Natural killer cell treated with Interleukin-12 subunit alpha and Interleukin-12 subunit beta and Interleukin-15 and Interleukin-18, amount 100 ng/mL, for 72 hours (primary cell): Measurements from ENCODE around the gene HACD2. TPM values are rescaled to one million over a fixed set of nuclear protein-coding genes. Genes with fewer than 3 reads are reported as not detected.

Experiments used
- ATAC-seq, 2 donors: fragments of 150-1000 bp; cut with Tn5 transposase in 1 of 2; sonication (Bioruptor Pico), chemical (Tn5 transposase) in 1 of 2; 2 replicates each; pipeline ENCODE4 v1.10.0; 2021
- DNase-seq: peaks from one replicate; pipeline ENCODE4 v3.0.0; 2022; ENCODE audit warnings: low spot score
- H3K27ac Mint-ChIP-seq, 2 donors: 1 replicate in 1 of 2; 2 replicates in 1 of 2; pipeline ENCODE4 v1.8.0; 2022; ENCODE audit warnings: mixed read lengths in 2 of 2, mild to moderate bottlenecking in 1 of 2, moderate library complexity in 1 of 2
- H3K27me3 Mint-ChIP-seq, 2 donors: 1 replicate in 1 of 2; 2 replicates in 1 of 2; pipeline ENCODE4 v1.8.0; 2022; ENCODE audit warnings: mixed read lengths in 2 of 2
- H3K36me3 Mint-ChIP-seq: one replicate; pipeline ENCODE4 v1.8.0; 2022; ENCODE audit warnings: mixed read lengths
- H3K4me1 Mint-ChIP-seq, 2 donors: 1 replicate in 1 of 2; 2 replicates in 1 of 2; pipeline ENCODE4 v1.8.0; 2022; ENCODE audit warnings: low read depth in 2 of 2, mixed read lengths in 2 of 2, mild to moderate bottlenecking in 1 of 2
- H3K4me3 Mint-ChIP-seq: one replicate; pipeline ENCODE4 v1.8.0; 2022; ENCODE audit warnings: mixed read lengths
- H3K9me3 Mint-ChIP-seq: 2 replicates; pipeline ENCODE4 v1.8.0; 2022; ENCODE audit warnings: mixed read lengths
- total RNA-seq, 2 donors: library from RNA; stranded (reverse); gene quantifications; one replicate each; pipeline ENCODE4 v1.2.3, GENCODE V29; 2022

The HACD2 gene
- total RNA-seq, 2 donors from 2014 or later = 23.1 to 23.9 TPM

DNA sequence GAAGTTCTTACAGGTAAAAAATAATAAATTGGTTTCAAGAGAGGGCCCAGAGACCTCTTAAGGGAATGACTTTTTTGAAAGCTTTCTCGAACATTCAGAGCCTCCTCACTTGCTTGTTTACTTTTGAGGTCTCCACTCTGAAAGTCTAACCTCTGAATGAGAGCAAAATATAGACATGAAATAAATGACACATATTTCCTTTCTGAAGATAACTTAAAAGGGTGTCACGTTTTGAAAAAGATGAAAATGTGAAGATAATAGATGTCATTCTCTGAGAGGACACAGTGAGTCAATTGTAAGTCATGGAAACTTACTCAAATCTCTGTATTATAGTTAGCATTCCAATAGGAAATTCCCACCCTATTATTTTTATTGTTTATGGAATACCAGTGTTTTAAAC is 44.6 kb downstream of the HACD2 start:
- no peaks in the 10 kb centered on the region for H3K27me3 Mint-ChIP-seq
- DNase-seq (no peak), ATAC-seq (no peak)
- H3K36me3 Mint-ChIP-seq = no peaks in the 10 kb centered on the region
- no peak overlapping the region for H3K4me3 Mint-ChIP-seq
- H3K27ac Mint-ChIP-seq = no peak overlapping the region
- no peaks in the 10 kb centered on the region for H3K9me3 Mint-ChIP-seq
- peaks cover 0 to 9% of the 10 kb centered on the region in 2 donors for H3K4me1 Mint-ChIP-seq

DNA sequence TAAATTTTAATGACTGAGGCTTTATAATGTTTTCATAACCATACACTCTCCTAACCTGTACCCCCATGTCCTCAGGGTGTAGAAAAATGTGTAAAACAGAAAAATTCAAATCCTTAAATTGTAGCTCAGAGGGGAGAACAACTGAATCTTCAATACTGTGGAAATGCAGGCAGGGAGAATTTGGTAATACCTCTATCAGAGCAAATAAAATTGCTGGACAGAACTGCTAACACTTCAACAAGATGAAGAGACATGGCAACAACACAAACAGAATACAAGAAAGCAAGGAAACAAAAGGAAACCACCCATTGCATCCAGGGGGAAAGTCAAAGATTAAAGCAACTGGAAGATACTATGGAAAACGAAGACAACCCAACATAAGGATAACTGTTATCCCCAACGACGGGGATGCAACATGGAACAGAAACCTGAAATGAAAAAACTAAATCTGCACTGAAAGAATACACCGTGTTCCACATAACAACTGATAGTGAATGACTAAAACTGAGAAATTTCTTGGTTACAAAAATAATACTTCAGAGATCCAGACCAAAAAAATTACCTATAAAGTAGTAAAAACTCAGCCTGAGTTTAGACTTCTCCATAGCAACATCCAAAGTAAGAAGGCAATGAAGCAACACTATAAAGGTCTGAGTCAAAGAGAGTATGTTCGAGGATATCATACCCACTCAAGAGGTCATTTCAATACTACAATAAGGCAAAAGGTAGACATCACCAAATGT is 48.5 kb downstream of the HACD2 start:
- Mint-ChIP-seq H3K4me1 (peaks cover 2 to 9% of the 10 kb centered on the region in 2 donors), H3K27ac (no peak overlapping the region)
- peak in 1 of 2 donors; percentile 58 for ATAC-seq

GRCh38 chr3:123535580-123535979 is 49.3 kb downstream of the HACD2 start:
- Mint-ChIP-seq H3K36me3 (no peaks in the 10 kb centered on the region), H3K27me3 (no peaks in the 10 kb centered on the region), H3K4me1 (peaks cover 2 to 9% of the 10 kb centered on the region in 2 donors), H3K4me3 (no peak overlapping the region), H3K27ac (no peak overlapping the region), H3K9me3 (no peaks in the 10 kb centered on the region)
- ATAC-seq (no peak), DNase-seq (no peak)

More for the DNA sequence above, 48.5 kb downstream of the HACD2 start:
- H3K36me3 Mint-ChIP-seq = no peaks in the 10 kb centered on the region
- no peak for DNase-seq
- no peak overlapping the region for H3K4me3 Mint-ChIP-seq
- no peaks in the 10 kb centered on the region for H3K9me3 Mint-ChIP-seq
- H3K27me3 Mint-ChIP-seq = no peaks in the 10 kb centered on the region

DNA sequence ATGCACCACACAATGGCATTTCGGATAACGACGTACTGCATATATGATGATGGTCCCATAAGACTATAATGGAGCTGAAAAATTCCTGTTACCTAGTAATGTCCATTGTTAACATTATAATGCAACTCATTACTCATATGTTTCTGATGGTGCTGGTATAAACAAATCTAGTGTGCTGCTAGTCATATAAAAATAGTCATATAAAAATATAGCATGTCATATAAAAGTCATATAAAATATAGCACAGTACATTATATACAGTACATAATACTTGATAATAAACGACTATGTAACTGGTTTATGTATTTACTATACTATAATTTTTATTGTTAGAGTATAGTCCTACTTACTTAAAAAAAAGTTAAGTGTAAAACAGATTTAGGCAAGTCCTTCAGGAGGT is 50.6 kb downstream of the HACD2 start:
- H3K4me1 Mint-ChIP-seq = peaks cover 2 to 9% of the 10 kb centered on the region in 2 donors
- H3K27ac Mint-ChIP-seq = no peak overlapping the region
- H3K36me3 Mint-ChIP-seq = no peaks in the 10 kb centered on the region
- H3K9me3 Mint-ChIP-seq = no peaks in the 10 kb centered on the region
- H3K4me3 Mint-ChIP-seq = no peak overlapping the region
- ATAC-seq (no peak), DNase-seq (no peak)
- H3K27me3 Mint-ChIP-seq = no peaks in the 10 kb centered on the region

GRCh38 chr3:123533554-123534159 is 51.2 kb downstream of the HACD2 start:
- Mint-ChIP-seq H3K27me3 (no peaks in the 10 kb centered on the region), H3K4me1 (peaks cover 2 to 9% of the 10 kb centered on the region in 2 donors), H3K36me3 (no peaks in the 10 kb centered on the region), H3K27ac (no peak overlapping the region), H3K9me3 (no peaks in the 10 kb centered on the region), H3K4me3 (no peak overlapping the region)
- ATAC-seq (no peak), DNase-seq (no peak)

GRCh38 chr3:123528130-123528529 is 56.7 kb downstream of the HACD2 start:
- no peaks in the 10 kb centered on the region for H3K9me3 Mint-ChIP-seq
- DNase-seq (no peak), ATAC-seq (no peak)
- H3K27me3 Mint-ChIP-seq = no peaks in the 10 kb centered on the region
- no peak overlapping the region for H3K27ac Mint-ChIP-seq
- H3K4me1 Mint-ChIP-seq = peaks cover 34 to 40% of the 10 kb centered on the region in 2 donors
- no peak overlapping the region for H3K4me3 Mint-ChIP-seq
- H3K36me3 Mint-ChIP-seq = peaks cover 18% of the 10 kb centered on the region

- Mint-ChIP-seq H3K4me1 (peaks cover 36 to 46% of the 10 kb centered on the region in 2 donors), H3K27me3 (no peaks in the 10 kb centered on the region), H3K36me3 (peaks cover 18% of the 10 kb centered on the region), H3K27ac (no peak overlapping the region), H3K4me3 (no peak overlapping the region), H3K9me3 (no peaks in the 10 kb centered on the region)
- ATAC-seq (no peak), DNase-seq (no peak)
Measured at GRCh38 chr3:123527046-123527445, 57.8 kb downstream of the HACD2 start.

GRCh38 chr3:123526474-123526873 is 58.4 kb downstream of the HACD2 start:
- no peak overlapping the region for H3K27ac Mint-ChIP-seq
- peaks cover 40 to 51% of the 10 kb centered on the region in 2 donors for H3K4me1 Mint-ChIP-seq
- H3K9me3 Mint-ChIP-seq = no peaks in the 10 kb centered on the region
- no peaks in the 10 kb centered on the region for H3K27me3 Mint-ChIP-seq
- DNase-seq = no peak
- no peak overlapping the region for H3K4me3 Mint-ChIP-seq
- peaks cover 18% of the 10 kb centered on the region for H3K36me3 Mint-ChIP-seq
- no peak for ATAC-seq

- ATAC-seq (peak in 1 of 2 donors; percentile 77), DNase-seq (no peak)
- no peaks in the 10 kb centered on the region for H3K27me3 Mint-ChIP-seq
- H3K4me1 Mint-ChIP-seq = peaks cover 46 to 51% of the 10 kb centered on the region in 2 donors
- H3K27ac Mint-ChIP-seq = peak overlapping the region; percentile 12 to 30
- peak overlapping the region; percentile 31 for H3K4me3 Mint-ChIP-seq
- peaks cover 18% of the 10 kb centered on the region for H3K36me3 Mint-ChIP-seq
- H3K9me3 Mint-ChIP-seq = no peaks in the 10 kb centered on the region
Measured at GRCh38 chr3:123525433-123525832, 59.4 kb downstream of the HACD2 start.

- peaks cover 46 to 51% of the 10 kb centered on the region in 2 donors for H3K4me1 Mint-ChIP-seq
- DNase-seq = no peak
- no peaks in the 10 kb centered on the region for H3K27me3 Mint-ChIP-seq
- H3K4me3 Mint-ChIP-seq = peak overlapping the region; percentile 31
- no peaks in the 10 kb centered on the region for H3K9me3 Mint-ChIP-seq
- H3K36me3 Mint-ChIP-seq = peaks cover 18% of the 10 kb centered on the region
- ATAC-seq = no peak
- peak overlapping the region; percentile 12 to 30 for H3K27ac Mint-ChIP-seq
Measured at GRCh38 chr3:123524981-123525380, 59.9 kb downstream of the HACD2 start.

- Mint-ChIP-seq H3K9me3 (no peaks in the 10 kb centered on the region), H3K27me3 (no peaks in the 10 kb centered on the region), H3K27ac (peak overlapping the region in 1 of 2 donors; percentile 57), H3K4me1 (peaks cover 49 to 51% of the 10 kb centered on the region in 2 donors), H3K4me3 (peak overlapping the region; percentile 14), H3K36me3 (peaks cover 15% of the 10 kb centered on the region)
- ATAC-seq (no peak), DNase-seq (no peak)
Measured at GRCh38 chr3:123523023-123523412, 61.8 kb downstream of the HACD2 start.

GRCh38 chr3:123522320-123523022 is 62.4 kb downstream of the HACD2 start:
- Mint-ChIP-seq H3K27me3 (no peaks in the 10 kb centered on the region), H3K27ac (peak overlapping the region in 1 of 2 donors; percentile 57), H3K9me3 (no peaks in the 10 kb centered on the region), H3K4me3 (peak overlapping the region; percentile 14), H3K36me3 (peaks cover 14% of the 10 kb centered on the region), H3K4me1 (peaks cover 46 to 51% of the 10 kb centered on the region in 2 donors)
- DNase-seq (no peak), ATAC-seq (no peak)

GRCh38 chr3:123521179-123521969 is 63.5 kb downstream of the HACD2 start:
- no peak overlapping the region for H3K27ac Mint-ChIP-seq
- H3K36me3 Mint-ChIP-seq = peaks cover 13% of the 10 kb centered on the region
- peaks cover 40 to 43% of the 10 kb centered on the region in 2 donors for H3K4me1 Mint-ChIP-seq

More at GRCh38 chr3:123521179-123521969, 63.5 kb downstream of the HACD2 start:
- Mint-ChIP-seq H3K9me3 (no peaks in the 10 kb centered on the region), H3K27me3 (no peaks in the 10 kb centered on the region), H3K4me3 (no peak overlapping the region)
- ATAC-seq = no peak
- no peak for DNase-seq
